ENCODE data around the gene RTN3.

Gene RTN3

DNA sequence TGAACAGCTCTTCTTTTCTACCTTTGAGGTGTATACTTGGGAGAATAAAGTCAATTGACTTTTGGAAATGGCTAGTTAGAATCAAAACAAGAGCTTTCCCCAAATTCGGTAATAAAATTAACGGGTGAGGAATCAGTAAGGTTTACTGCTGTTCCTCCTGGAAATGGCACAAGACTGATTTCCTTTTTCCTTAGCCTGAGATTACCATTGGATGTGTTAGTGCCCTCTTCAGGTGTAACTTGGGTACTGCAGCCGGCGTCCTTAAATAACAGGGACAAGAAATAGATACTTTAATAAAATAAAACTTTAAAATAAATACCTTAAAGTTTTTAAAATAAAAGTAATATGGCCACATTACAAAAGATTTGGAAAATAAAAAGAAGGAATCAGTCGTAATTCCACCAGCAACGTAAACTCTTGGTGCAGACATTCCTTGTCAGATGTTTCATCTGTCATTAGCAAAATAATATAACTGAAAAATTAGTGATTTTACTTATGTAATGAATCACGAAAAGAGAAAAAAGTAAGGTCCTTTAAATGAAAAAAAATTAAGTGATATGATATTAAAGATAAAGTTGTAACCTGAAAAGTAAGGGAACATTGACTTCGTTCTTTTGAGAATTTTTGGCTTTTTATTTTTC, 57.5 kb downstream of the RTN3 start:
- DNase-seq = peak; percentile 31

DNA sequence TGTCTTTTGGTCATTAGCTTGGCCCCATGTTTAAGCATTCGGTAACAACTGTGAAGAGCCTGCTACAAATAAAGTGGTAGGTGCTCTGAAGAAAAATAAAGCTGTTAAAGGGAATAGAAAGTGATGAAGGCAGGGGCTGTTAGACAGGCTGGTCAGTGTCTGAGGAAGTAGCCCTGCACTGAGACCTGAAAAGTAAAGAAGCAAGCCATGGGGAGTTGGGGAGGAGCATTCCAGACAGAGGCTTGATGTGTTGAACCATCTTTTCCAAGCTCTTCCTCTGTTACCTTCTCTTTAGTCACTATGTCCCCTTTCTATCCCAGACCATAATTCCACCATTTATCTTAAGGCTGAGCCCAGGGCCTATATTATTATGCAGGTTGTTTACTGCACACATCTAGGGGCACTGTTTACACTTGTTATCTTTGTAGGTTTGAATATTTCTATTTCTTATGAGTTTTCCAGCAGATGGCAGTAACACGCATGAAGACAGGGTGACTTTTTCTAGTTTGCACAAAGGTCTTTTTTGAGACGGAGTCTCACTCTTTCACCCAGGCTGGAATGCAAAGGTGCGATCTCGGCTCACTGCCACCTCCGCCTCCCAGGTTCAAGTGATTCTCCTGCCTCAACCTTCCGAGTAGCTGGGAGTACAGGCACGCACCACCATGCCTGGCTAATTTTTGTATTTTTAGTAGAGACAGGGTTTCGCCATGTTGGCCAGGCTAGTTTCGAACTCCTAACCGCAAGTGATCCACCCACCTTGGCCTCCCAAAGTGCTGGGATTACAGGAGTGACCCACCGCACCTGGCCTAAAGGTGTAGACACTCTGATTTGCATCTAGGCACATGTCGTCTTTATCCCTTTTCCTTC, 64.2 kb downstream of the RTN3 start:
- no peak for DNase-seq

DNA sequence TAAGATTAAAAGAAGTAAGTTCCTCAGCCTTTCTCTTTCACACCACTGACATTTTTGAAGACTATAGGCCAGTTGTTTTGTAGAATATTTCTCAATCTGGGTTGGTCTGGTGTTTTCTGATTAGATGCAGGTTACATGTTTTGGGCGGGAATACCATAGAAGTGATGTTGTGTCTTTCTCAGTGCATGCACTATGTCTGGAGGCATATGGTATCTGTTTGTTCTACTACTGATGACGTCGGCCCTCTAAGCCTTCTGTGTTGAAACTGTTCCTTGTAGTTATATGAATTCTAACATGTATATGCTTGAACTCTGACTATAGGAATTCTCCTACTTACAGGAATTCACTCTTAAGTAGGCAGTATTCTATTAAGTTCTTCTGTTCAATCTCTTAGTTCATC, 65.7 kb downstream of the RTN3 start:
- DNase-seq = no peak

DNA sequence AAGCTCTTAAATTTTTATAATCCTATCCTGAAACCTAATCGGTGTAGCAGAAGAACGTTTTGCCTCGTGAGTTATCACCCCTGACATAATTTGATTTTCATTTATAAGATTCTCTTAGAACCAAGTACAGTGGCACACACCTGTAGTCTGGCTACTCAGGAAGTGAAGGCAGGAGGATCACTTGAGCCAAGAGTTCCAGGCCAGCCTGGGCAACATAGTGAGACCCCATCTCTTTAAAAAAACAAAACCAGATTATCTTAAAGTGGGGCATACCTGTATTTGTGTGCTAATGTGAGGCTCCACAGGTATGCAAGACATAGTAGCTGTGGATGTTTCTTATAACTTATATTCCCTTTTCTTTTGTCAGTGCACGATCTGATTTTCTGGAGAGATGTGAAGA, 68.3 kb downstream of the RTN3 start:
- no peak for DNase-seq

DNA sequence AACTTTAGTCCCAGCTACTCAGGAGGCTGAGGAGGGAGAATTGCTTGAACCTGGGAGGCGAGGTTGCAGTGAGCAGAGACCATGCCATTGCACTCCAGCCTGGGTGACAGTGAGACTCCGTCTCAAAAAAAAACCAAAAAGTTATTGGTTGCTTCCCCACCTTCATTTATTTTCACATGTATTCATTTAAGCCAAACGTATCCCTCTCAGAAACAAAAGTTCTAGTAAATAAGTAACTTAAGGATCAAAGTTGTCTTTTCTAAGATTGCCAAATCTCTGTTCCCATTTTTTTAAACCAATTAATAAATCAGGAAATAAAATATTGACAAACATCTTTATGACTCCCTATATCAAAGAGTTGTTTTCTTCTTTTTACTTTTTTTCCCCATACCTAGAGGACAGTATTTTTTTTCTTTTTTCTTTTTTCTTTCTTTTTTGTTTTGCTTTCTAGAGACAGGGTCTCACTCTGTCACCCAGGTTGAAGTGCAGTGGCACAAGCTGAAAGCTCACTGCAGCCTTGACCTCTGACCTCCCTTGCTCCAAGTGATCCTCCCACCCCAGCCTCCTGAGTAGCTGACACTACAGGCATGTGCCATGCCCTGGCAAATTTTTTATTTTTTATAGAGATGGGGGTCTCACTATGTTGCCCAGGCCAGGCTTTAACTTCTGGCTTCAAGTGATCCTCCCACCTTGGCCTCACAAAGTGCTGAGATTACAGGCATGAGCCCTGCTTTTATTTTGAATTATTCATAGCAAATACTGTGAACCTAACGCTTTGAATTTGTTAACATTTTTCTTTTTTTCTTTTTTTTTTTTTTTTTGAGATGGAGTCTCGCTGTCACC, 75.8 kb downstream of the RTN3 start:
- DNase-seq = no peak

DNA sequence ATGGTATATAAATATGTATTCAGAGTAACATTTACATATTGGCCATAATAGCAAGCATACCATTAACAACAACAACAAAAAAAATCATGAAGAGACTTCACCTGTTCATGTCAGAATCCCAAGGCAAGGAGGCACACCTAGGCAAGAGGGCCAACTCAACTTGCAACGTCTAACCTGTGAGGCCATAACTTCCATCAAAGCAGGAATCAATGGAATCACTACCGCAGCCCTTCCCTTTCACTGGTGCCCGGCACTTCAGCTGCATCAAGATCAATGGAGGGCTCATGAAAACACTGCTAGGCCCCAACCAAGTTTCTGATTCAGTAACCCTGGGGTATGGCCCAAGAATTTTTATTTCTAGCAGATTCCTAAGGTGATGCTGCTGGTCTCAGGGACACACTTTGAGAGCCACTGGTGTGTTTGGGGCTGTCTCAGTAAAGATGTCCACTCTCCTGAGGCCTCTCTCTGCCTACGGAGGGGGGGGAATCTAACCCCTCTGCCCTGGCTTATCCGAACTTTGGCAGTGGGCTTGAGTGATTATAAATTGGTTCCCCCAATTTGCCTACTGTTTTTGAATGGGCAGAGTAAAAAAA, 79.3 kb downstream of the RTN3 start:
- no peak for DNase-seq

DNA sequence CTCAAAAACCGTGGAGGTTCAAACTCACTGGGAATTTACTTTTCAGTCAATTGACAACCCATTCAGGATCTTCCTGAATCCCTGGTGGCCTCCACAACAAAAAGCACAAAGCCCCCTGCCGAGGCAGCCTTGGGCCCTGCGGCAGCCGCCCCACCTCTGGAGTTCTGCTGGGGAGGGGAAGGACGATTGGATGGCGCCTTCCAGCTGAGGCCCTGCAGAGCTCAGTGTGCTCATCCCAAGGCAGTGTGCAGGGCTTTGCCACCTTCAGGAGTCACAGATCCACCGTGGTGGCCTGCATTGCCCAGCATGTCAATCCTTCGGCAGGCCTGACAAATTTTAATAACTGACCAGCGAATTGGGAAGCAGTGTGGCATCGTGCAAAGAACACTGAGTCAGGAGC, 79.9 kb downstream of the RTN3 start:
- DNase-seq = no peak

DNA sequence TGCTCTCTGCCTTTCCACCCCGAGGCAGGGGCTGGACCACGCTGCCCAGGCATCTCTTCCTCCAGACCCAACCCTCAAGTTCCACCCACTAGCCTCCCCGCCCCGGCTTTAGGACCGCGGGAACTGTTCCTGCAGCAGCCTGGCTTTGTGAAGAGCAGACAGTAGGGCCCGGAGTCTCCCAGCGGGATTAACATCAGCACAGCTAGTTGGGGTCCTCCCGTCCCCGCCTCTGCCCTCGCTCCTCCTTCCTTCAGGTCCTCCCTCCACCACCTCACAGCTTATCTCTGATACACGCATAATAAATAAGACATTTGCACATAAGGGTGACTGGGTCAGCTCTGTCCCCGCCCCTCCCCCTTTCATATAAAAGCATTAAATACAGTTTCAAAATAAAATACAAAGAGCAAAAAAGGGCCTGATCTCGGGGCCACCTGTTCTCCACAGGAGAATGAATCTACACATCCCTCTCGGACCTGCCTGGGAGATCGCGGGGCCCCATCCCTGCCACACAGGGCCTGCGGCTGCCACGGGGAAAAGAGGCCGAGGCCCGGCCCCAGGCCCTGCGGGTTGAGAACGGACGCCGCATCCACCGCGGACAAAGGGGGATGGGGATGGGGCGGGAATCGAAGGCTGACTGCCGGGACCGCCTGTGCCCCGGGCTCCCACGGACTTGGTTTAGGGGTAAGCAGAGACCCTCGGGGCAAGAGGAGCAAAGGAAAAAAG, 80.8 kb downstream of the RTN3 start:
- no peak for DNase-seq

DNA sequence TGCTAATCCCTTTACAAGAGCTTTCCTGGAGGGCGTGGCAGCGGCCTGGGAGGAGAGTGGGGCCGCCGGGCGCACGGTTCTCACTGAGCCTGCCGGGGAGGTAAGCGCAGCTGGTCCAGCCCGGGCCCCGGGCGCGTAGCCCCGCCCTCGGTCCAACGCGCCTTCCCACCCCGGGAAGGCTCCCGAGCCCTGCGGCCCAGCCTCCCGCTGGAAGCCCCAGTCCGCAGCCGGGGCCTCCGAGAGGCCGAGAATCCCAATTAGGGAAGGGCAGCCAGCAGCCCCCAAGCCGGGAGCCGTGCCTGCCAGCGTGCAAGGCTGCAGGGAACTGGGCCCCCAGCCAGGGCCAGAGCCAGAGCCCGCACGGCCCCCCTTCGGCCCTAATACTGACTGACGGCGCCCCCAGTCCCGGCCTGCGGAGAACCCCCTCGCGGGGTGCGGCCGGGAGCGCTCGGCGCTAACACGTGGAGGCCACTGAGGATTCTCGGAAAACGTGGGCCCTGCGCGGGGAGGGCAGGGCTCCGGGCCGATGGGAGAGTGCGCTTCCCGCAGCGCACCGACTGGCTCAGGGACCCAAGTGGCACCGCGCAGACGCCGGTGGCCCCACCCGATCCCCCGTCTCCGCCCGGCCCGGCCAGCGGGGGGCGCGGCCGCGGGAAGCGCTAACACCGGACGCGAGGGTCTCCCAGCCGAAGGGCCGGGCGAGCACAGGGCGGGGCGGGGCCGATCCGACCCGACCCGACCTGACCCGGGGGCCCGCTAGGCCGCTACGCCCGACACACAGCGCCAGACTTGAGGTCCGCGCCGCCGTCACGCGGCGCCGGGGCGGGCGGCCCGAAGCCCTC, 81.6 kb downstream of the RTN3 start:
- DNase-seq = no peak

DNA sequence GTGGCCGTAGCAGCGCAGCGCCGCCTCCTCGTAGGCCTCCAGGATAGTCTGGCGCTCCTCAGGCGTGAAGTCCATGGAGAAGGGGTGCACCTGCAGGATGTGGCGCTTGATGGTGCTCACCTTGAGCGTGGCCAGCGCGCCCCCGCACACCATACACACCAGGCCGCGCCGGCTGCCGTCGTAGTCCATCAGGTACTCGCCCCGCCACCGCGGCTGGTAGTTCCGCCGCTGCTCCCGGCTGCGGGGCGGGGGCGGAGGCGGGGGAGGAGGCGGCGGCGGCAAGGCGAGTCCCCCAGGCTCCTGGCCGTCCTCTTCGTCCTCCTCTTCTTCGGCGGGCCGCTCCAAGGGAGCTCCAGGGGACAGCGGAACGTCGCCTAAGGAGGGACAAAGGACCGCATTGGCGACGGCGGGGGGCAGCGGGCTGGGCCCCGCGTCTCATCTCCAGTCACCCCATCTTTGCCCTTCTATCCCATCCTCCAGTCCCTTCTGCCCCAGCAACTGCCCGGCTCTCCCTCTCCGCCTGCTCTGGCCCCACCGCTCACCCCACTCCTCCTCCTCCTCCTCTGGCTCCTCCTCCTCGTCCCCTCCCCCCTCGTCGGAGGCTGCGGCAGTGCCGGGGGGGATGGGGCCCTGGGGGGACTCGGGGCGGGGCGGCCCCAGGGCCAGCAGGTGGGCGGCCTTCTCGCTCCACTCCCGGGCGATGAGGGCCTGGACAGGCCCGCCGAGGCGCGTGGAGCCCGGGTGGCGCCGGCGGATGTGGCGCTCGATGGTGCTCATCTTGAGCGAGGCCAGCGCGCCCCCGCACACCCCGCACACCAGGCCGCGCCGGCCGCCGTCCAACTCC, 82.4 kb downstream of the RTN3 start:
- no peak for DNase-seq

DNA sequence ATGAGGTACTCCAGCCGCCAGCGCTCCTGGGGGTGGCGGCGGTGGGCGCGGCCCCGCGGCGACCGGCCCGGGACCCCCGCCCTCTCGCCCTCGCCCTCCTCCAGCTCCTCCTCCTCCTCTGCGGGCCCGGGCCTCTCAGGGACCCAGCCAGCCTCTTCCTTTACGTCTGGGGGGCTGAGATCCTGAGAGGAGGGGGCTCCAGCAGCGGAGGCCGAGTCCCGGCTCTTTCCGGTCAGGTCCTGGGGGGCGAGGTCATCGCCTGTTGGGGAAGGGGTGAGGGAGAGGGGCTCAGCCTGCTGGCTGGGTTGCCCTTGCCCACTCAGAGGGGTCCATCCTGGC, 83.0 kb downstream of the RTN3 start:
- DNase-seq = no peak

DNA sequence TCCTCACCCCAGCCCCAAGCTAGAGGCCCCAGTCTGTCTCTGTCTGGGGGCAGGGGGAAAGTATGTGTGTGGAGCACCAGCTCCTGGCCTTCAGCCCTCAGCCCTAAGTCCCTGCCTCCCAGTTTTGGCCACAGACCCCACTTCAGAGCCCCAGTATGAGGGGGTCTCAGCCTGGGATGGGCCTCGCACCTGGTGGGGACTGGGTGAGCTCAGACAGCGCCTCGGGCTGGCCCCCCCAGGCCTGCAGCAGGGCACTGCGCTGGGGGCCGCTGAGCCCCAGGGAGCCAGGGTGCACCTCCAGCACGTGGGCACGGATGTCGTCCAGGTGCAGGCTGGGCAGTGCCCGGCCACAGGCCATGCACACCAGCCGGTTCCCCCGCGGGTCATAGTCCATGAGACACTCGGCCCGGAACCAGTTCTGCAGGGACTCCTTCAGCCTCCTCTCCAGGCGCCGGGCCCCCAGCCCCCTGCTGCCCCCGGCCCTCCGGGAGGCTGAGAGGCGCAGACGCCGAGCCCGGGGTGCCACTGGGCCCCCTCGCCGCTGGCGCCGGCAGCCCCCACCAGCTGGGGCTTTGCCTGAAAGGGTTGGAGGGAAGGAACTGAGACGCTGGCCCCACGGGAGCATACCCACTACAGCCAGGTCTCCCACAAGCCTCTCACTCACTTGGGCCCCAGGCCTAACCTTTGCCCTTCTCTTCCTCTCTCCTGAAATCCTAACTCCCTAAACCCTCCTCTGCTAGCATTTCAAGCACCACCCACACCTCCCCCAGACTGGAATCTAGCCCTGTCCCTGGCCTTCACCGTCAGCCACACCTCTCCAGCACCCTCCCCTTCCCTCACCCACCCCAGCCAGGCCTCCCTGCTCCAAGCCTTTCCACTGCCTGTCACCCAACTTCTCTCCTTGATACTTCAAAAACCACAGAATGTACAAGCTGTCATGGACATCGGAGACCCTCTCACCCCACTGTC, 83.7 kb downstream of the RTN3 start:
- DNase-seq = no peak

DNA sequence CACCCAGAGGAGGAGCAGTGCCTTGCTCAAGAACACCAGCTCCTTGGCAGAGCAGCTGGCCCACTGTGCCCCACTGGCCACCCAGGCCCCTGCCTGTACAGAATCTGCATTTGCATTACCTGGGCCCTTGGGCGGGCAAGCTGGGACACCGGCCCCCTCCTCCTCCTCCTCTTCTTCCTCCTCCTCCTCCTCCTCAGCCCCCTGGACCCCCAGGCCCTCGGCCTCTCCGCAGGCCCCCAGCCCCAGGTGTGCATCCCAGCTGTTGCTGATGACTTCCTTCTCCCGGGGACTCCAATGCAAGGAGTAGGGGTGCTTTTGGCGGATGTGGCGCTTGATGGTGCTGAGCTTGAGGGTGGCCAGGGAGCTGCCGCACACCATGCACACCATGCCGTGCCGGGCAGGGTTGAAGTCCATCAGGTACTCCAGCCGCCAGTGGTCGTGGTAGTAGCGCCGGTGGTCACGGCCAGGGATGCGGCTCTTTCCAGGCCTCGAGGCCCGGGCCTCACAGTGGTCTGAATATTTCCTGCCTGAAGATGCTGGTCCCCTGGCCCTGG, 84.5 kb downstream of the RTN3 start:
- DNase-seq = no peak

DNA sequence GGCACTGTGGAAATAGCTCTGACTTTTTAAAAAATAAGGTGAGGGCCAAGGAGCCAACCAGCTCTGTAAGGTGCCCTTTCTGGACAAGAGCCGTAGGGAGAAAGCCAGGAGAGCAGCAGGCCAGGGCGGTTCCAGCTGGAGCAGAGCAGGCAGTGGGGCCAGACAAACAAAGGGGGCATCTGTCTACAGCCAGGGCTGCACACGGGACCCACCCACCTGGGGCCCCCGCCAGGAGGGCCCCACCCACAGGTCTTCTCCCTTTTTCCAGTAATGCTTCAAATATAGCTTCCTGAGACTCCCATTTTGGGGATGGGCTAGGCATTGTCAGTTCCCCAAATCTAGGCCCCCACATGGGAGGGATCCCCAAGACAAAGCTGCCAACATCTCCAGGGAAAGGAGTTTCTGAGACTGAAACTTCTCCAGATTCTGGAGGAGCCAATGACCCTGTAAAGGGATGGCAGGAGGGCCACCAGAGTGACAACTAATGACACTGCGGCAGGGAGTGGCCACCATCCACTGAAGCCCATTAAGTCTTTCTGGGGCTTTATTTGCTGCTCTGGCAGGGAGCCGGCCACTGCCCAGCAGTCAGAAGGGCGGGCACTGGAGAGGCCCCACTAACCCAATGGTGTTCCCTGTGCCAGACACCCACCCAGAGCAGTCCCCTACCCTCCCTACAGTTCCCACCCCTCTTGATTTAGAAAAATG, 85.4 kb downstream of the RTN3 start:
- DNase-seq = no peak

DNA sequence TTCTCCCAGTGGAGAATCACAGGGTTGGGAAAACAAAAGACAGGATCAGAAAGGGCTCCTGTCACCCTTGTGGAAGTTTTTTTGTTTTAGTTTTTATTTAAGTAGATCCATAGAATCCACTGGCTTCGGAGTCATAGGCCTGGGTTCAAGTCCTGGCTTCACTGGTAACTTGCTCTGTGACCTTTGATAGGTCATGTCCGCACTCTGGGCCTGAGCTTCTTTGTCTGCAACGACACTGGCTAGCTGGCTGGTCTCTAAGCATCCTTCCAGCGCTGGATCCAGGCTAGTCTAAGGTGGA, 85.9 kb downstream of the RTN3 start:
- no peak for DNase-seq

DNA sequence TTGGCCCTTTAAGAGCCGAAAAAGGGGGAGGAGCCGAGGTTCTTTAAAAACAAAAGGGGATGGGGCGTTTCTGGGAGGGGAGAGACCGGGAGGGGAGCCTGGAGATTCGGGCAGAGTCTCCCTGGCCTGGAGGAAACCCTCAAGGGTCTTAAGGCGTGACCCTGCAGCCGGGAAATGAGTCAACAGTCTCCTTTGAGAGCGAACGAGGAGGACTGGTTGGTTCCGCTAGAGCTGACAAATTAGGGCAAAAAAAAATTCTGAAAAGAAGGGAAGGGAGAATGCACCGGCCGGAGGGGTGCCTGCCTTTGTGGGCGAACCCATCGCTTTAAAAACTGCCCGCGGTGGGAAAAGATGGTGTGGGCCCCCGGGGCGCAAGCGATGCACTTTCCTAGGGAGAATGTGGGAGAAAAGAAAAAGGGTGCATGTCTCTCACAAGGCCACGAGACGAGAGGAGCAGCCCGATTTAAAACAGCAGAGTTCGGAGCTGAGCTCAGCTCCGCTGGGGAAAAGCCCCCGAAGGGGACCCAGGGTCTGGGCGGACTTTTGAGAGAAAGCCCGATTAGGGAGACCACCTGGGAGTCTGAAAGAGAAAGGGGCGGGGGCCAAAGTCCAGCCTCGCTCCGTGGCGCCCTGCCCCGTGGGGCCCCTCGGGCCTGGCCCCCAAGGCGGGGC, 86.4 kb downstream of the RTN3 start:
- peak; percentile 47 for DNase-seq

DNA sequence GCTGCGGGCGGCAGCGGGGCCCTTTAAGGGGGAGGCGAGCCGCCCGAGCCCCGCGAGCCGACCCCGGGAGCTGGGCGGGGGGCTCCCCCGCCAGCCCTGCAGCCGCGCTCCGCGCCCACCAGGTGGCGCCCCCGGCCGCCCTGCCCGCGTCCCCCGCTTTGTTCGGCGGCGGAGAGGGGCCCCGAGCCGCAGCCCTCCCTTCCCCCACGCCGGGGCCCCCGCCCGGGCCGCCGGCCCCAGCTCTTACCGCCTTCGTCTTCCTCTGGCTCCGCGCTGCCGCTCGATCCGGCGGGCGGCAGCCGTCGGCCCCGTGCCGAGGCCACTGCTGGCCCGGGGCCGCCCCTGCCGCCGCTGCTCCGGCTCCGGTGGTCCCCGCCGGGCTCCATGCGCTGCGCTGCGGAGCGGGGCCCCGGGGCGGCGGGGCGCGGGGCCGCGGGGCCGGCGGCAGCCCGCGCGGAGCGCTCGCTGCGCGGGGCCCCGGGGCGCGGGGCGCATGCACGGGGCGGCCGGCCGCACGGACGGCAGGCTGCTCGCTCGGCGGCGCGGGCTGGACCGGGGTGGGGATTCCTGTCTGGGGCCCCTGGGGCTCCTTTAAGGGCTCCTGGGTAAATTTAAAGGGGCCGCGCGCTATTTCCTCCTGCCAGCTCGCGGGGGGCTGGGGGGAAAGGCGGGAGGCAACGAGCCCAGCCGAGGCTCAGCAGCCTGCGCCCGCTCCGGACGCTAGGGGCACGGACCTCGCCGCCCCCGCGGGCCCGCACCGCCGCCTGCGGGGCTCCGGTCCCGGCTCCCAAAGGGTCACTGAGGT, 87.1 kb downstream of the RTN3 start, which contains the start of gene ZFTA:
TSS of gene ZFTA (minus strand) at position 539 of the 805 bp plus-strand sequence. CDS start at position 386, 153 bp downstream.
- DNase-seq = peak; percentile 49

Measured in COR-L47 (cell line).